ENCODE measurements around the gene UBE2F.
"Not testable (repeated sequence)": the region's sequence is repeated elsewhere in the genome, so short reads cannot be mapped to it uniquely, and the experiment has no call there.

The UBE2F gene

DNA sequence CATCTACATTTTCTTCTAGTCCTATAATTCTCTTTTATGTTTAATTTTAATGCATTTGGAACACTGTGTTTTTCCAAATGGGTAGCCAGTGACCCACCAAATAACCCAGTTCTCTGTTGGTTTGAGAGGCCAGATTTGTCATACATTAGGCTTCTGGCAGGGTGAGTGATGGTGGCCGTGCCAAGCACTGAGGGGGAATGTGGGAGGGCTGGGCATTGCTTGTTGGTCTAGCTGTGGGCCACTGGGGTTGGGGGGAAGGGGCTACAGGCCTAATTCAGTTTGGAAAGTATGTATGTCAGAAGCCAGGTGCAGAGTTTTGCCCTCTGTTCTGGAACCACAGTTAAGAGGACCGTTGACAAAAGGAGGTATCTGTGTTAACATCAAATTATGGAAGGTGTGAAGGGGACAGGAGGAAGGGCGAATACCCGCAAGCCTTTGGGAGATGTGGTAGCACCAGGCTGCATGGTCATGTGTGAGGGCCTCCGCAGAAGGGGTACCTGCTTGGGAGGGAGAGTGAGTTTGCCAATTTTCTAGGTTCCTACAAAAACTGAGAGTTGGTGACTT lies 55.9 kb downstream of the UBE2F start:
- no peak for DNase-seq

DNA sequence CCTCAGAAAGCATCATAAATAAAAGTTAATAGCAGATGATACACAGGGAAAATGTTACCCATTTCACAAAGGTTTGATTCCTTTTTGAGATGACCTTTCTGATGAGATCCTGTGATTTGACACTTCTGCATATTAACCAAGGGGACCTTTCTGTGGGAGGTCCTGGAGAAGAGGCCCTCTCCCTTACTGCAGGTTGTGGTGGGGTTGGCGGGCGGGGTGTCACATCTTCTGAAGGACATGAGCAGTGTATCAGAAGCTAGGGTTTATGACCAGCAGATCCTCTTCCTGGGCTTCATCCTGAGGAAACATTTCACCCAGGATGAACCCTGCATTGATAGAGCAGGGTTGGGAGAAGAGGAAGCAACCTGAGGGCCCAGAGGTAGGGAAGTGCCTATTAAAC lies 56.8 kb downstream of the UBE2F start:
- no peak for DNase-seq

DNA sequence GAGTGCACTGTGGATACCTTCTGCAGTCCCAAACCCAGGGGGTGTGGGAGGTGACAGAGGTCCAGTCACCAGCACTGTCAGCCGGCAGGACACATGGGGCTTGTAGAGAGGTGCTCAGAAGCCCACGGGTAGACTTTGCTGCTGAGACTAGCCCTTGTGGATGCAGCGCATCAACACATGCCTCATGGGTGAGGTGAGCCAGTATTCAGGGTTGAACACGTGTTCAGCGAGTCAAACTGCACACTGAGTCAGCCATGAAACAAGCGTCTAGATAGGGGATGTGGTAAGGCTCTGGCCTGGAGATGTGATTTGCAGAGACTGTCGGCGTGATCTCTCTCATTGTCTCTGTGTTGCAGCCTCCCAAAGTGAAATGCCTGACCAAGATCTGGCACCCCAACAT lies 58.2 kb downstream of the UBE2F start:
- no peak for DNase-seq

DNA sequence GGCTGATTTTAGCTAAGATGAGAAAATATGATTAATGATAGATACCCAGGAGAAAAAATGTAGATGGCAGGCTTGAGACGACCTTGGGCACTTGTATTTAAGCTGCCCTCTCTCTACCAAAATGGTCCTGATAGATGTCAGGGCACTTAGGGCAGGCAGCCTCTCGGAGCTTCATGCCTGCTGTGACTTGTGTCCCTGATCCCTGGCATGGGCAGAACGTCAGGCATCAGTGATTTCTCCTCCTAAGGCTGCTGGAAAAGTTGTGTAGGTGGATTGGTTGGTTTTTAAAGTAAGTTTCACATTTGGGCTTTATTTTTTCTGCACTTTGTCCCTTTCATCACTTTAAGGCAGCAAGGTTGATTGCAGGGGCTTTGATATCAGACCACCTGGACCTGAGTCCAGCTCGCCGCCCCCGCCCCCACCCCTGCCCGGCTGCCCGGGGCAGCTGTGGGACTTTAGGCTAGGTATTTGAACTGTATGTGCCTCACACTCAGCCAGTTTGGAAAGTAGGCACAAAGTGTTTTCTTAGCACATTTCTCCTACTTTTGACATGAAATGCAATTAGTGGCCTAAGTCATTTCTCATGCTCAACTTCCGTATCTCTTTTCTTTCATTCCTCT lies 59.0 kb downstream of the UBE2F start:
- no peak for DNase-seq

- no peak for DNase-seq
These were observed 60.2 kb downstream of the UBE2F start for GRCh38 chr2:238027058-238027457.

DNA sequence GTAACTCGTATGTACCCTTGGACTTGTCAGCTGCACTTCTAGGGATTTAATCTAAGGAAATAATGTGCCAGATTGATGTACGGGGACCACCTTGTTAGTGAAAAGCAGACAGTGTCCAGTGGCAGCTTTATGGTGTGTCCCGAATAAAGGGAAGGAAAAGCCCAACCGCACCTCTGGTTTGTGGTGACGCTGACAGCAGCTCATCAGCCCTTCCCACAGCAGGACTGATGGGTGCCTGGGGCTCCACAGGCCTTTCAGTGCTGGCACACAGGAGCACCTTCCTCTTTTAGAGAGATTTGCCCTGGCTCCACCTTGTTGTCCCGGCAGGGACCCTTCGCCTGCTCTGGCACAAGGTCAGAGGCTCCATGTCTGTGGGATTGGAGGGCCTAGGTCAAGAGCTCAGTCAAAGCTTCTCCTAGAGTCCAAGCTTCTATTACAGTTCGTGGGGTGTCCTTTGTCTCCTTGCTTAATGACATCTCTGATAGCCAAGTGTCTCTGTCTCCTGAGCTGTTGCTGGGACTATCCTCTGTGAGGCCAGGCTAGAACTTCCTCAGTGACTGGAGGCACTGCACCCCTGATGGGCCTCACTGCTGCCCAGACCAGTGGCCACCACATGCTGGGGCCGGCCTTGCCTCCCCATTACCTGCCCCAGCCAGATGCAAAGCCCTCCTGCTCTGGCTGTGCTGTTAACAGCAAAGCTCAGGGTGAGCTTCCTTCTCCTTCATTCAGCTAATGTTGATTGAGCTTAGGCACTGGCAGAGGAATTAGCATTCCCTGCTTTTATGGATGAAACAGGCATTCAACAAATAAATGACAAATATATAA lies 61.0 kb downstream of the UBE2F start:
- no peak for DNase-seq

GRCh38 chr2:238029853-238030252 lies 63.0 kb downstream of the UBE2F start:
- no peak for DNase-seq

DNA sequence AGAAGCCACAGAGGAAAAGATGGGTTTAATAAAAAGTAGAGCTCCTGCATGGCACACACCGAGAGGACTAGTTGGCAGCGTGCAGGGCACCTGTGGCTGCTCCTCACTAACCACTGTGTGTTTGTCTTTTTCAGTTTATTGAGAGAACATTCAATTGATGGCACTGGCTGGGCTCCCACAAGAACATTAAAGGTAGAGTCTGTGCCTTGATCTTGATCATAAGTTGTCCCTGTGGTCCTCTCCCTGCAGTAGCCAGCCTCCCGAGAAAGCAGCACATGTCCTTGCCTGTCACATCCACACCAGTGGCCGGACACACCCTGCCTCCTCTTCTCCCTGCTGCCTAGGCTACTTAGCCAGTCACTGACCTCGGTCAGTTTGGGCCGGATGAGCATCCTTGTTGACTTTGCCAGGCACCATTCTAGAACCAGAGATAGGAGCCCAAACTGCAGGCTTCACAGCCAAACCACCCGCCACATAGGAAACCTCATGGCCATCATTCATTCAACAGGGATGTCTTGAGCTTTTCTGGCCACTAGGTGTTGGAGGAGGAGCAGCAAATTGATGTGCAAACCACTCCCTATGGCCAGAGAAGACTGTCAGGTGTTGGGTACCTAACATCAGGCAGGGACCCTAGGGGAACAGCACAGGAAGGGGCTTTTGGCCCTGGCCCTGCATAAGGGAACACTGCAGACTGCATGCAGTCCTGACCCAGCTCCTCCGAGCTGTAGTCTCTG lies 63.8 kb downstream of the UBE2F start:
- DNase-seq: no peak

DNA sequence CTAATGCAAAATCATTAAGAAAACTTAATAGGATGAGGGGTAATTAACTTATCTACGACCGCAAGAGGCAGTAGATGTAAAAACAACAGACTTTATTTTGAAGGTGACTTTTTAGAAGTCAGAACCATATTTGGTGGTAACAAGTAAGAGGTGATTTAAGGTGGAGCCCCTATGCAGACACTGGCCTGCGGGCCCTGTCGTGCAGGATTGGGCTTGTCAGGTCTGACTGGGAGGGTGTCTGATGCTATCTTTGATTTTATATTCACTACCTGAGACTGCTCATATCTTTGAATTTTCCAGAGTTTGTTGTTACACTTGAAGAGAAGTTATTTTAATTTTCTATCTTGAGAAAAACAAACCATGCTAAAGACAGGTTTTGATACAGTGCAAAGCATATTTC lies 64.9 kb downstream of the UBE2F start:
- DNase-seq: no peak

DNA sequence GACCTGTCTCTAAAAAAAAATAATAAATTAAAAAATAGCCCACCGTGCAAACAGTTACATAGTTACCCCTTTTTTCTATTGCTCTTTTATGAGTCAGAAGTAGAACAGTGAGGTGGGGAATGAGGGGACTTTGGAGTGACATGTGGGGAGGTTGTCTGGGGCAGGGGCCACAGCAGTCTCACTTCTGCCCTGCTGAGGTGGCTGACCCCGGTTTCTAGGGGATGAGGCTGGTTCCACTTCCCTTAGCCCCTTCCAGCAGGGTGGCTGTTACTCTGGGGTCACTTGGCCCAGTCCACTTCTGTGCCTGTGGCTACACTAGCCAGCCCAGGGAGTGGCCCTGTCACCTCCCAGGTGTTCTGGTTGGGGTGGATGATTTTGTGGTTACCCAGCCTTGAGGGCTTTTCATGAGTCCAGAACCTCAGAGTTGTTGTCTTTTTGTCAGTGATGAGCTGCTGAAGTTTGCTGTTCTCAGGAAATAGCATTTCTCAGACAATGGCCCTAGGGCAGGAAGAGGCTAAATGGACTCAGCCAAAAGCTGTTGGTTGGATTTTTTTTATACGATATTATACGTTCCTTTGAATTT lies 66.0 kb downstream of the UBE2F start:
- no peak for DNase-seq

DNA sequence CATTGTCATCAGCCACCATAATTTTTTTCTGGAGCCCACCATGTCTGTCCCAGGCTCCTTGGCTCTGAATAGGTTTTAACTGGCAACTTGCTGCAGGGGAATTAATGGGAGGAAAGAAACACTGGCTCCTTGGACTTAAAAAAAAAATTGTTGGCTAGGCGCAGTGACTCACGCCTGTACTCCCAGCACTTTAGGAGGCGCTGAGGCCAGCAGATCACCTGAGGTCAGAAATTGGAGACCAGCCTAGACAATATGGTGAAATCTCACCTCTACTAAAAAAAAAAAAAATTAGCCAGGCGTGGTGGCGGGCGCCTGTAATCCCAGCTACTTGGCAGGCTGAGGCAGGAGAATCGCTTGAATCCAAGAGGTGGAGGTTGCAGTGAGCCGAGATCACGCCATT lies 67.2 kb downstream of the UBE2F start:
- not testable (repeated sequence) for DNase-seq

GRCh38 chr2:238038203-238038602 lies 71.4 kb downstream of the UBE2F start:
- no peak for DNase-seq

DNA sequence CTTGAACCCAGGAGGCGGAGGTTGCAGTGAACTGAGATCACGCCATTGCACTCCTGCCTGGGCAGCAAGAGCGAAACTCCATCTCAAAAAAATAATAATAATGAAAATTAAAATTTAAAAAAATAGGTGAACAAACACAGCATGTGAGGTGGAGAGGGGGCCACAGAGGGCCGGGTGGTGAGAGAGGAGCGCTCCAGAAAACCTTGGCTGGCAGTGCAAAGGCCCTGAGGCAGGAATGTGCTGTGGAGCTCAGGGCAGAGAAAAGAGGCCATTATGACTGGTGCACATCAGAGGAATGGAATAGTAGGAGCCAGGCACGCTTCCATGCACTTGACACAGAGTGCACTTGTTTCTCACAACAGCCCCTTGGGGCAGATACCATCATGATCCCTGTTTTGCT lies 72.3 kb downstream of the UBE2F start:
- no peak for DNase-seq

DNA sequence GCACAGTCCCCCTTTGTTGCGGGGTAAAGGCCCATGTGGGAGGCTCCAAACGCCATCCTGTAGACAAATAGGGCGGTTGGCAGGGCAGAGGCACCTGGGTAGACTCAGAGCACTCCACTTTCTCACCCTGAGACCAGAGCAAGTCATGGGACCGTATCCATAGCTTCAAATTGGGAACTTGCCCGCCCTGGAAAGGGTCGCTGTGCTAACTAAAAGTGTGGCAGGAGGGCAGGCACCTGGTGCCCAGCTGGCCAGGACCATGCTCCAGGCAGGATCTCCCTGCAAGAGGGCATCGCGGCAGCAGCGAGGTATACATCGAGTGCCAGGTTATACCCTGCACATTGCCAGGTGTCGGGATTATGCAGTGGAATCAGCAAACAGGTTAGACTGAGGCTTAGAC lies 73.2 kb downstream of the UBE2F start:
- DNase-seq: no peak

GRCh38 chr2:238040918-238041317 lies 74.1 kb downstream of the UBE2F start:
- no peak for DNase-seq

GRCh38 chr2:238042090-238042489 lies 75.3 kb downstream of the UBE2F start:
- DNase-seq: no peak

- no peak for DNase-seq
These were observed 76.2 kb downstream of the UBE2F start for GRCh38 chr2:238042849-238043584.

DNA sequence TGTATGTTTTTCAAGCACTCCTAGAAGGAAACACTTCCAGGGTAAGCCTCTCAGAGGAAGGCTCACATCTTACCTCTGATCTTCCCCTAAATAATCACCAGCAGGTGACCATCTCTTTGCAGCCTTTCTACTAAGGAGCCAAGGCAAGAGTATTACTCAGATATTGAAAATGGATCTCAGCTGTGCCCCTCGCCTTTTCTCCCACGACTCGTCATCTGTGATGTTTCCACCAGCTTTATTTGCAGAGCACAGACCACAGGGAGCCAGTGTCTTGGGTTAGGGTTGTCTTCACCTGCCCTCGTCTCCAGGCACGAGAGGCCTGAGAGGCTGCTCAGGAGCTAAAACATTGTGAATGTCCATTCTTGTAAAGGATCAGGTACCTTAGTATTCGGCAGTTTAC lies 77.0 kb downstream of the UBE2F start:
- DNase-seq: no peak

DNA sequence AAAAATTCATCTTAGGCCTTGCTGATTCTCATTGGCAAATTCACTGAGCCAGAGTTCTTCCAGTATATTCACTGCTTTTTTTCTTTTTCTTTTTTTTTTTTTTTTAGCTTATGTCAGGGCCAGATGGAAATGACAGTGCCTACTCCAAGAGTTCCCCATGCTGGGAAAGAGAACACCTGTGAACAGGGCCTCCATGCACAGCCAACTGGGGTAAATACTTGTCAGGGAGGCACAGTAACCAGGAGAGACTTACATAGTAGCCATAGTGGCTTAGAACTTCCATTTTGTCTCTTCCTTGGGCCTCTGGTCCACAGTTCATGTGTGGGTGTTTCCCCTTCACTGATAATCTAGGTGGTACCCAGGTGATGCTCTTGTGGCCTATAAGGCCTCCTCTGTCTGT lies 78.8 kb downstream of the UBE2F start:
- no peak for DNase-seq

- DNase-seq: no peak
These were observed 80.0 kb downstream of the UBE2F start for GRCh38 chr2:238046725-238047270.

- DNase-seq: no peak
These were observed 86.5 kb downstream of the UBE2F start for GRCh38 chr2:238053191-238053776.

DNA sequence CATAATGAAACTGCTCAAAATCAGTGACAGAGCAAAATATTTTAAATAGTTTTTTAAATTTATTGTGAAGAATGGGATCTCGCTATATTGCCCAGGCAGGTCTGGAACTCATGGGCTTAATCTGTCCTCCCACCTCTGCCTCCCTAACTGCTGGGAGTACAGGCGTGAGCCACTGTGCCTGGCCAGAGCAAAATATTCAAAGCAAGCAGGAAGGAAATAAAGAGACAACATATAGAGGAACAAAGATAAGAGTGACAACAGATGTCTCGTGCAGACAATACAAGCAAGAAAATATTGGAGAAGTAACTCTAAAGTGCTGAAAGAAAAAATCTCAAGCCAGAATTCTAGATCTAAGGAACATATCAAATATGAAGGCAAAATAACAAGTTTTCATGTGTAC lies 89.0 kb downstream of the UBE2F start:
- no peak for DNase-seq

All from NK-92 treated with Interleukin-12 subunit alpha and Interleukin-12 subunit beta, amount 100 ng/mL, for 24 hours (cell line).